COR-L47 (cell line): ENCODE data around the gene SLC5A6.
A peak's percentile ranks its signal among the peaks of the same experiment; 100 is the strongest.

Experiments used
- DNase-seq: peaks from one replicate; lab custom pipeline; 2025; lab: John Stamatoyannopoulos, UW

Gene SLC5A6

GRCh38 chr2:27174638-27175037 is 37.4 kb downstream of the SLC5A6 start:
- DNase-seq = no peak

GRCh38 chr2:27171351-27171848 is 40.7 kb downstream of the SLC5A6 start:
- DNase-seq = no peak

- DNase-seq = no peak
Observed at GRCh38 chr2:27170581-27171337, 41.3 kb downstream of the SLC5A6 start.

GRCh38 chr2:27164960-27165763 is 46.9 kb downstream of the SLC5A6 start:
- DNase-seq = no peak

GRCh38 chr2:27162151-27163121 is 49.6 kb downstream of the SLC5A6 start:
- no peak for DNase-seq

- DNase-seq = no peak
Observed at GRCh38 chr2:27160191-27160590, 51.9 kb downstream of the SLC5A6 start.

- no peak for DNase-seq
Observed at GRCh38 chr2:27159271-27159670, 52.8 kb downstream of the SLC5A6 start.

- no peak for DNase-seq
Observed at GRCh38 chr2:27158468-27158867, 53.6 kb downstream of the SLC5A6 start.

GRCh38 chr2:27155069-27155520 is 57.0 kb downstream of the SLC5A6 start:
- no peak for DNase-seq

GRCh38 chr2:27154488-27154887 is 57.6 kb downstream of the SLC5A6 start:
- no peak for DNase-seq

GRCh38 chr2:27152796-27153464 is 59.1 kb downstream of the SLC5A6 start:
- peak; percentile 67 for DNase-seq

- no peak for DNase-seq
Observed at GRCh38 chr2:27152102-27152795, 59.8 kb downstream of the SLC5A6 start.

GRCh38 chr2:27150639-27151230 is 61.3 kb downstream of the SLC5A6 start:
- no peak for DNase-seq
